Cardiac fibroblast (primary cell): Measurements from ENCODE around the gene FBXW8.

Experiments used
- DNase-seq, 2 donors: peaks; one replicate each; pipeline versions ENCODE4 v3.0.0 to v3.0.0-alpha.2; 2010; ENCODE audit warnings: low read depth in 2 of 2
- H3K4me3 ChIP-seq, 2 donors: replicated peaks in 1 of 2; 1 replicate in 1 of 2; 2 replicates in 1 of 2; pipeline ENCODE4 v1.5.1; 2011; ENCODE audit warnings: low read depth in 2 of 2, low read length in 2 of 2, mild to moderate bottlenecking in 2 of 2, moderate library complexity in 1 of 2
- TF ChIP-seq, protein P1 (sequence below): IDR thresholded peaks from one replicate; pipeline ENCODE4 v1.5.1; 2011; ENCODE audit warnings: low read depth, mild to moderate bottlenecking, low read length, inconsistent platforms

FBXW8 gene

DNA sequence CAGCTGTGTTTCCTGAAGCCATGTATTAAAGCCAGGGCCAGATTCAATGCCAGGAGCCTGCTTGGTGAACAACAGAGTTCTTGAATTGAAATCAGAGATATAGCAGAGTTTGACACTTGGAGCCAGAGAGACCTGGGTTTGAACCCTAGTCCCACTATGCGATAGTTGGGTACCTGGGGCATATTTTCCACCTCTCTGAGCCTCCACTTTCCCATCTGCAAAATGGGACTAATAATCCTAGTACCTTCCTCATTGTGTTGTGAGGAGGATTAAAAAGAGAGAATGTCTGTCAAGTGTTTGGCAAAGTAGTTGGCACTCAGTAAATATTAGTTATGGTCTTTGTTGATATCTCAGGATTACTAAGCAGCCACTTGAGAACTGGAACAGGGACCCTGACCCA lies 23.5 kb upstream of the FBXW8 start:
- TF ChIP-seq, protein P1, sequence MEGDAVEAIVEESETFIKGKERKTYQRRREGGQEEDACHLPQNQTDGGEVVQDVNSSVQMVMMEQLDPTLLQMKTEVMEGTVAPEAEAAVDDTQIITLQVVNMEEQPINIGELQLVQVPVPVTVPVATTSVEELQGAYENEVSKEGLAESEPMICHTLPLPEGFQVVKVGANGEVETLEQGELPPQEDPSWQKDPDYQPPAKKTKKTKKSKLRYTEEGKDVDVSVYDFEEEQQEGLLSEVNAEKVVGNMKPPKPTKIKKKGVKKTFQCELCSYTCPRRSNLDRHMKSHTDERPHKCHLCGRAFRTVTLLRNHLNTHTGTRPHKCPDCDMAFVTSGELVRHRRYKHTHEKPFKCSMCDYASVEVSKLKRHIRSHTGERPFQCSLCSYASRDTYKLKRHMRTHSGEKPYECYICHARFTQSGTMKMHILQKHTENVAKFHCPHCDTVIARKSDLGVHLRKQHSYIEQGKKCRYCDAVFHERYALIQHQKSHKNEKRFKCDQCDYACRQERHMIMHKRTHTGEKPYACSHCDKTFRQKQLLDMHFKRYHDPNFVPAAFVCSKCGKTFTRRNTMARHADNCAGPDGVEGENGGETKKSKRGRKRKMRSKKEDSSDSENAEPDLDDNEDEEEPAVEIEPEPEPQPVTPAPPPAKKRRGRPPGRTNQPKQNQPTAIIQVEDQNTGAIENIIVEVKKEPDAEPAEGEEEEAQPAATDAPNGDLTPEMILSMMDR: no peak
- no peak for DNase-seq
- H3K4me3 ChIP-seq: no peak overlapping the region

DNA sequence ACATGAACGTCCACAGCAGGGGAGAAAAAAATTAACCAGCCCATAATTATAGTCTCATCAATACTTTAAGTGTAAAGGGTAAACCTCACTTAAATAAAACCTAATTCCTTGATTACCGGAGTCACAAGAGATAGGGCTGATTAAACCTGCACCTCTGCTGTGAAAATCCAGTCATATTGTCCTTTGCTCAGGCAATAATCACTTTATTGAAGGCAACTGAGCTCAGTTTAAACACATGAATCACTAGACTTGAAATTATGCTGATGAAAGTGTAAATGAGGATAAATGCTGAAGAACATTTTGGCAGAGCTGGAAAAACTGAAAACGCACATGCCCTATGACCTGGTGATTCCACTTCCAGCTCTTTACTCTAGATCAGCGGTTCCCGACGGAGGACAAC lies 22.9 kb upstream of the FBXW8 start:
- no peak for DNase-seq
- H3K4me3 ChIP-seq: no peak overlapping the region
- TF ChIP-seq, protein P1: no peak

DNA sequence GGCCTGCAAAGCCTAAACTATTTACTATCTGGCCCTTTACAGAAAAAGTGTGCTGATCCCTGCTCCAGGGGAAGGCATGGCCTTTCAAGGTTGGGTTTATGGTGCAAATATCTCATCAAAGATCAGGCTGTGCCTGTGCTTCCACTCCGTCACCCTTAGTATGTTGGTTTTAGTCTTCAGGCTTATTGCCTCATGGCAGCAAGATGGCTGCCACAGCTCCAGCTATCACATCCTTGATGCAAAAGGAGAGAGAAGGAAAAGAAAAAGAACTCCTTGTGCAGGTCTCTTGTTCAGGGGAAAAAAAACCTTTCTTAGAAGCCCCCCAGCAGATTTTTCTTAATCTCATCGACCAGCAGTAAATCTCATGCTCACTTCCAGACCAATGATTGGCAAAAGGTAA lies 20.4 kb upstream of the FBXW8 start:
- DNase-seq: no peak
- no peak overlapping the region for H3K4me3 ChIP-seq
- TF ChIP-seq, protein P1: no peak

DNA sequence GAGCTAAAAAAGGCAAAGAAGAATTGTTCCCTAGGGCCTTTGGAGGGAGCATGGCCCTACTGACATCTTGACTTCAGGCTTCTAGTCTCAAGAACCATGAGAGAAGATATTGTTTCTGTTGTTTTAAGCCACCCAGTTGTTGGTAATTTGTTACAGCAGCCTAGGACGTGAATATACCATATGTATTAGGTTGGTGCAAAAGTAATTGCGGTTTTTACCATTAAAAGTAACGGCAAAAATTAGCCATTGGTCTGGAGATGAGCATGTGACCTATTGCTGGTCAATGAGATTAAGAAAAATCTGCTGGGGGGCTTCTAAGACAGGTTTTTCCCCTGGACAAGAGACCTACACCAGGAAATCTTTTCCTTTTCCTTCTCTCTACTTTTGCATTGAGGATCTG lies 19.7 kb upstream of the FBXW8 start:
- no peak for DNase-seq
- H3K4me3 ChIP-seq: no peak overlapping the region
- TF ChIP-seq, protein P1: no peak

DNA sequence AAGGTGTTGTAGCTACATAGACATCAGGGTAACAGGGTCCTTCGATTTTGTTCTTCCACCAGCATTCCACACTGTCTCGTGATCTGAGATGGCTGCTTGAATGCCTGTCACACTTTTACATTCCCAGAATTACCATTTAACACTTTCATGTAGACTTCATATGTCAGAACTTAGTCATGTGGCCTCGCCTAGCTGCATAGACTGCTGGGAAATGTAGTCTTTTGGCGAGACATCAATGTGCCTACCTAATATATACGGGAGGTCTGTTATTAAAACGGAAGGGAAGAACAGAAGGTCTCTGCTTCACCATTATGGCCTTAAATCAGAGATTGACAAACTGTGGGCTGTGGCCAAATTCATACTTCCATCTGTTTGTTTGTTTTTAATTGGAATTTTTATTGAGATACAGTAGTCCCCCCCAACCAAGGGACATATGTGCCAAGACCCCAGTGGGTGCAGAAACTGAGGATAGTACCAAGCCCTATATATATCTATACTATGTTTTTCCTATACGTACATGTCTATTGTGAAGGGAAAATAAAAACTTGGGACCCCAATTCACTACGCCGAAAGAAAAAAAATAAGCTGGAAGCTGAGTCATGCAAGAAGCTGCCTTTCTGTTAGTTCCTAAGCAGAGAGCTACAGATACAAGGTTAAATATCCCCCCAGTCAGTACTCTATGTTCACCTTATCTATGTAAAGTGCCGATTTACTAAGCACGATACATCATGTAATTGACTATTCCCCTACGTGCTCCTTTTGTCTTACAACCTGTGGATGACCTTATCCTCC lies 18.2 kb upstream of the FBXW8 start:
- no peak overlapping the region for H3K4me3 ChIP-seq

DNA sequence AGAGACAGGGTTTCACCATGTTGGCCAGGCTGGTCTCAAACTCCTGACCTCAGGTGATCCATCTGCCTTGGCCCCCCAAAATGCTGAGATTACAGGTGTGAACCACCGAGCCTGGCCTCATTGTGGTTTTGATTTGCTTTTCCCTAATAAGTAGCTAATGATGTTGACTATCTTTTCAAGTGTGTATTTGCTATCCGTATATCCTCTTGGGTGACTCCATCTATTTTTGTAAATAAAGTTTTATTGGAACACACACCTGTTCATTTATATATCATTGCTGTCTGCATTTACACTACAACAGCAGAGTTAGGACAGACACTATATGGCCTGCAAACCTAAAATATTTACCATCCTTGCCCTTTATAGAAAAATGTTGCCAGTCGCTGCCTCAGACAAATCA lies 15.8 kb upstream of the FBXW8 start:
- TF ChIP-seq, protein P1: no peak
- no peak overlapping the region for H3K4me3 ChIP-seq
- no peak for DNase-seq

More for the DNA sequence above, 18.2 kb upstream of the FBXW8 start:
- TF ChIP-seq, protein P1: no peak
- no peak for DNase-seq
